ENCODE data around the gene SORCS2.

GRCh38 chr4:7558436-7558835, 366.1 kb downstream of the SORCS2 start:
- TF ChIP-seq CTCF (IDR thresholded peaks at IDR 0.05; ENCODE audit: borderline replicate concordance, extremely low read depth, low read length, poor library complexity, severe bottlenecking) (no peak), EZH2 (IDR thresholded peaks at IDR 0.05; ENCODE audit: borderline replicate concordance, low read depth, low read length, severe bottlenecking) (no peak)
